GM18870 (cell line): ENCODE measurements around the gene FAM131C.
"Not testable (repeated sequence)": the region's sequence is repeated elsewhere in the genome, so short reads cannot be mapped to it uniquely, and the experiment has no call there.

Experiments used
- ATAC-seq: cut with Tn5 transposase; IDR thresholded peaks from one replicate; pipeline ENCODE4 v1.9.1; 2021; ENCODE audit warnings: moderate library complexity; ENCODE audit not compliant: unreplicated experiment

FAM131C gene

GRCh38 chr1:16062687-16063075 is 10.8 kb downstream of the FAM131C start:
- ATAC-seq = not testable (repeated sequence)

GRCh38 chr1:16061989-16062686 is 11.3 kb downstream of the FAM131C start:
- ATAC-seq = not testable (repeated sequence)

- ATAC-seq = no peak
Measured at GRCh38 chr1:16061266-16061665, 12.2 kb downstream of the FAM131C start.

- not testable (repeated sequence) for ATAC-seq
Measured at GRCh38 chr1:16058394-16059120, 14.9 kb downstream of the FAM131C start.

- not testable (repeated sequence) for ATAC-seq
Measured at GRCh38 chr1:16057314-16057915, 16.0 kb downstream of the FAM131C start.

GRCh38 chr1:16056521-16056912 is 16.9 kb downstream of the FAM131C start:
- ATAC-seq = not testable (repeated sequence)

- no peak for ATAC-seq
Measured at GRCh38 chr1:16055613-16056520, 17.6 kb downstream of the FAM131C start.

DNA sequence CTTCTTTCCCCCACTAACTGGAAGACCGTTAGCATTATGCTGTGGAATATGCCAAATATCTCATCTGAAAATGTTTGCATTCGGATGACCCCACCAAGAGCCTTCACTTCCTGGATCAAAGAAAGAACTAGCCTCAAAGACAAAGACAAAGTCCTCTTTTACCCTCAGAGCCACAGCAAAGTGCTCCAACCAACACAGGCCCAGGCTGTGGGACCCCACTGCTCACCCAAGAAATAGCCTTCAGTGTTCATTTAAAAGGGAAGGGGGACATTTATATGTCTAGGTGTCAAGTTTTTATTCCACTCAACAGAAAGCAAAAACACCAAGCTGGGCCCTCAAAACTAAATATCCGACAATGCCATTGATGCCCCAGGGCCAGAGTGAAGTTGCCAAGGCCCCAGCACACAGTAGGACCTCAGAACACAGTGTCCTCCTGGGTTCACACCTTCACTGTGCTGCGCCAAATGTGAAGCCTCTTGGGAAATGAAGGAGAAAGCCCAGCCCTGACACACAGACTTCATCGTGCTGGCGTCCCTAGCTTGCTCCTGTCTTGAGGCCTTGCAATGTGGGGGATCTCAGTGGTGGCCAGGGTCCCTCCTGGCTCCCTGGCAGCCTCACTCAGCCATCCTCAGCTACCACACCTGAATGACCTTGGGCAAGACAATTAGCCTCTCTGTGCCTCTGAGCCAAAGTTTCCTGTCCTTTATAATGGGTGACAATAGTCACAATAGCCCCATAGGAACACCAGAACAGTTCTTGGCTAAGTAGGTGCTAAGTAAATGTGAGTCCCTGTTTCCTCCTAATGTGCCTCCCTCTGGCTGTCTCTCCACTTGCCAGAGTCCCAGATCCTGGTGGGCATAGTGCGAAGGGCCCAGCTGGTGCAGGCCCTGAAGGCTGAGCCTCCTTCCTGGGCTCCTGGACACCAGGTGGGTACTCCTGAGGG is 18.6 kb downstream of the FAM131C start:
- no peak for ATAC-seq

GRCh38 chr1:16053781-16054502 is 19.5 kb downstream of the FAM131C start:
- ATAC-seq = no peak

- ATAC-seq = not testable (repeated sequence)
Measured at GRCh38 chr1:16051949-16052348, 21.5 kb downstream of the FAM131C start.

DNA sequence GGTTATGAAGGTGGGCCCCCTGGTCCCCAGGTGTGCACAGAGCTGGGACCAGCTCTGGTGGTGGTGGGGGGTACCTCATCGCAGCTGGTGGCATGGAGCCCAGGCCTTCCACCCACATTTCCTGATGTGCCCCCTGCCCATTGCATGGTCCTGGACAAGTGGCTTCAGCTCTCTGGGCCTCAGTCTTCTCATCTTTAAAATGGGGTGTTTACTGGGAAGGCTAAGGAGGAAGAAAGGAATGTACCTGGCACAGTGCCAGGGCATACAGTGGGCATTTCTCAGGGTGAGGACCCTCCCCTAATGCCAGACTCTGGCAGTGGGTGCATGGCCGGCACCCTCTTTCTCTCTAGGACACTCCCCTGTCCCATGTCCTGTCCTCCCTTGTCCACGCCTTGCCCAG is 22.4 kb downstream of the FAM131C start:
- ATAC-seq = no peak

DNA sequence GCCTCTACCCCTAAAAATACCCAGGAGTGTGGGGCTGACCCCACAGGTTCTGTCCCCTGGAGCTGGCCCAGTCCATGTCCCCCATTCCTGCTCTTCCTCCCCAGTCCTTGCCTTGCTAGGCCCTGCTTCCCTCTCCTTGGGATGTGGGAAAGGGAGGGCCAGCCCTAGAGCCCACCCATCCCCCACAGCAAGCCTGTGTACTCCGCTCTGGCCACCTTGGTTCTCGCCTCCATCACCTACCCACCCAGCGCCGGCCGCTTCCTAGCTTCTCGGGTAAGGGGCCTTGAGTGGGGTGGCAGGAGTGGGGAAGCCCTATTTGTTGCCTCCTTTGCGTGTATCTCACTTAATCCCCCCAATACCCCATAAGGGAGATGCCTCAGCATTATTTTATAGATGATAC is 23.1 kb downstream of the FAM131C start:
- no peak for ATAC-seq

DNA sequence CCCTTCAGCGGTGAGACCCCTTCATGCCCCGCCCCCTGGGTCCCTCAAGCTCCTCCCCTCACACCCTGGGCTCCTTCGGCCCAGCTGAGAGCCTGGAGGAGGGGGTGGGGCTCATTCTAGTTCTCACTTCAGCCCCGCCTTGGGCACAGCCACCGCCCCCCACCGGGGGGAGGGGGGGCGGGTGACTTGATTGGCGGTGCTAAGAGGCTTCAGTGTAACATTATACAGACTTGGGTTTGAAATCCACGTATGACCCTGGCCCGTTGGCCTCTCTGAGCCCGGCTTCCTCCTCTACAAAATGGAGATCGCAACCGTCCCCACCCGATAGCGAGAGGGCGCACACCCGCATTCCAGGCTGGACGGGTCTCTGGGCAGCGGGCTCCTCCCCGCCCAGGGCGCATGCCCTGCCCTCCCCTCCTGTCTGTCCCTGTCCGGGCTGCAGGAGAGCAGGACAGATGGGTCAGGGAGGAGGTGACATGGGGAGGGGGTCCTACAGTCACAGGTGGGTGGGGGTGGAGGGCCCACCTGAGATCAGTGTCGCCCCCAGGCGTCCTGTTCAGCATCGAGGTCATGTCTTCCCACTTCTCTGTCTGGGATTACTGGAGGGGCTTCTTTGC is 24.8 kb downstream of the FAM131C start:
- ATAC-seq = no peak

DNA sequence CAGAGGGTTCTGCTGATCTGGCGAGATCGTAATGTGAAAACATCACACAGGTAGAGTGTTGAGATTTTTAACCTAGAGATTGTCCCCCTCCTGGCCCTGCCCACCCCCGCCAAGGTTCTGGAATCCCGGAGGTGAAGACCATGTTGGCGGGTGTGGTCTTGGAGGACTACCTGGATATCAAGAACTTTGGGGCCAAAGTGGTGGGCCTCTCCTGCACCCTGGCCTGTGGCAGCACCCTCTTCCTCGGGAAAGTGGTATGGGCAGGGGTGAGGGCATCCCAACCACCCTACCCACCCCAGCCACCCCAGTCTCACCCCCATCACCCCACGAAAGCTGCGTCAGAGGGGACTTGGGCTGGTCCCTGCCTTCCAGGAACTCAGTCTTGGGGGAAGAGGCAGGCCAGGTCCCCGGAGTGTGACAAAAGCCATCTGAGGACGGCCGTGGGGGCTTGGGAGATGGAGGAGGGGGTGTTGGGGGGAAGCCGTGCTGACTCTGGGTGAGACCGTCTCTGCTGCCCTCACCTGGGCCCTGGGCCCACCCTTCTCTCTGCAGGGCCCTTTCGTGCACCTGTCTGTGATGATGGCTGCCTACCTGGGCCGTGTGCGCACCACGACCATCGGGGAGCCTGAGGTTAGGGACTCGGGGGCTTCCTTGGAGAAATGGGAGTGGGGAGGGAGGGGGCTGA is 25.5 kb downstream of the FAM131C start:
- no peak for ATAC-seq

- ATAC-seq = no peak
Measured at GRCh38 chr1:16046842-16047241, 26.6 kb downstream of the FAM131C start.

DNA sequence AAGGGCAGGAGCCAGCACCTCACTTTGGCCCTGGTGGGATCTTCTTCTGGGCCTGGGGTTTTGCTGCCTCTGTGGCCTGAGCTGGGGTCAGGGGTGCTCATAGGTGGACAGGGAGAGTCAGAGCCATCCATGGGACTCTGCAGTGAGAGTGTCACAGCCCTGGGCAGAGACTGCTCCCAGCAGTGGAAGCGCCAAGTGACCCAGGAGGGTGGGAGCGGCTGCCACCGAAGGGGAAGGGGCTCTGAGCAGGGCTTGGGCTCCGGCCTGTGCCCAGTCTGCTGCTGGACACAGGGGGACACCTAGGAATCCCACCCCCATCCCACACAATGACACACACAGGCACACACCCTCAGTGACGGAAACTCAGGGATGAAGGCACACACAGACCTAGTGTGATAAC is 29.5 kb downstream of the FAM131C start:
- no peak for ATAC-seq

DNA sequence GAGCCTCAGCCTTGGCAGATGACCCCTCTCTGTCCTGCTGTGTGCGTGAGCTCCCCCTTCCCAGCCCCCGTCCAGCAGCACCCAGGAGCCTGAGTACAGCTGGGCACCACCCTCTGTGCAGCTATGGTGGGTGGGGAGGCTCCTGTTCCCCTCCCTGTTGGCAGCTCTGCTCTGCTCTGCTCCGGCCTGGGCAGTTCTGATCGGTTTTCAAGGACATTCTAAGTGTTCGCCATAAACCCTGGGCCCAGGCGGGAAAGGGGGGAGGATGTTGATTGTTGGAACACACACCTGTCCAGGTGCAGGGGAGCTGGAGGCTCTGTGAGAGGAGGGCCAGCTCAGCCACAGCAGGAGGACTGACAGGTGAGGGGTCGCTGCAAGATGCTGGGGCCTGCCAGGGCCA is 29.9 kb downstream of the FAM131C start, which contains the start of gene CLCNKB:
Gene CLCNKB, plus strand, starts transcription at position 262 of the 400 bp plus-strand sequence. CDS start 711 bp downstream, outside the sequence.
- ATAC-seq = no peak

DNA sequence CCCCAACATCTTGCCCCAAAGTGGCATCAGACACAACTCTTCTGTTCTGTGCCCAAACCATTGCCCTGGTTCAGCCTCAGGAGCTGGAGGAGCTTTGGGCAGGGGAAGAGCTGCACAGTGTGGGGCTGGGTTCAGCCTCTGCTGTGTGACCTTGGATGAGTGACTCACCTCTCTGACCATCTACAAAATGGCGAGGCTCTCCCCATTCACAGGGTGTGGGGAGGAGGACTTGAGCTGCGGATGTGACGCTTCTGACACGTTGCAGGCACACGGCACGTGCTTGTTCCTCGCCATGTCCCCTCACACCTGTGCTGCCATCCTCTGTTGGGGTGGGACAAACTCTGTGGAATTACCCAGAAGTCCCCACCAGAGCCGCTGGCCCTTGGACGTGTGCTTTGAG is 30.8 kb downstream of the FAM131C start:
- ATAC-seq = not testable (repeated sequence)
